Epithelial cell of esophagus (primary cell): ENCODE results near the gene GULP1.

Source experiments
- DNase-seq: peaks from one replicate; pipeline ENCODE4 v3.0.0; 2010; ENCODE audit warnings: low read depth
- H3K4me3 ChIP-seq: 2 replicates; pipeline ENCODE4 v1.5.1; 2011; ENCODE audit warnings: mild to moderate bottlenecking, low read length, control low read depth
- CTCF ChIP-seq: IDR thresholded peaks from 2 replicates; pipeline ENCODE4 v1.5.1; 2011; ENCODE audit warnings: low read depth, mild to moderate bottlenecking, low read length, control low read depth, inconsistent platforms; ENCODE audit not compliant: insufficient read depth; ENCODE audit errors: missing control alignments

GULP1 gene

DNA sequence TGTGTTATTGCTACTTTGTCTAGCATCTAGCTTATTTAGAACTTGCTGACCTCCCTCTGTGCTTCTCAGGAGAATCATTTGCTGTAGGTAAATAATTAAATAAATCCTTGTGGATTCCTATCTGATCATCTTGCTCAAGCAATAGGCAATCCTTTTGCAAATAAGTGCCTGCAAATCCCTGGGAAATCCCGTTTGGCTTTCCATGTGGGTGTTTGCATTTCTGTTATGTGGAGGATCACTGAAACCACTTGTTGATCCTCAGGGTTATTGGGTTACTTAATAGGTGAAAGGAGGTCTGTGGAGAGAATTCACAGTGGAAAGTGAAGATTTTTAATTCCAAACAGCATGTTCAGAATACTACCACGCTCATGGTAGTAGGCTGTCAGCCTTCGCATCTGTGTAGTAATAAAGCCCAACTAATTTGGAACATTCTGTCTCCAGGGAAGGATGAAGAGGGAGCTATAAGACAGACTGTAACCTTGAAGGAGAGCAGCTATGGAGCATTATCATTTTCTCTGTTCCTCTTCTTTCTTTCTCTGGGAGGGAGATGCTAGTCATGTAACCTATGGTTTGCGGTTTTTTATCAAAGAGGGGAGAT lies 72.5 kb downstream of the GULP1 start:
- H3K4me3 ChIP-seq: no peak overlapping the region
- no peak for TF ChIP-seq CTCF
- no peak for DNase-seq

- TF ChIP-seq CTCF: no peak
- DNase-seq: no peak
- no peak overlapping the region for H3K4me3 ChIP-seq
These were observed 73.5 kb downstream of the GULP1 start for GRCh38 chr2:188365058-188365641.

DNA sequence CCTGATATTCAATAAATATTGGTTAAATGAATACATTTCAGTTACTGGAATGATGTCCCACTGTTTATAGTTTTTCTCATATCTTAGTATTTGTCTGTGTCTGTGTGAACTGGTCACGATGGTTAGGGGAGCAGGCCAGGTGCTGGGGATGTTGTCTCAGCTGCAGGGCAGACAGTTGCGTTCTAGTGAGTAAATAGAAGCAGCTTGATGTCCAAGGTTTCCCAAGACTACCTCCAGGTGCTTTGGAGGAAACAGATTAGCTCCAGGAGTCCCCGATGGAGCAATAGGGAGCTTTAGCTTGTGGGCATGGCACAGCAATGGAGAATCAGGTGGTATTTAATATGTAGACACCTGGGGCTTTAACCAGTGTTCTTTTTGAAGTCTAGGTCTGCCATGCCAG lies 75.5 kb downstream of the GULP1 start:
- no peak for TF ChIP-seq CTCF
- H3K4me3 ChIP-seq: no peak overlapping the region
- DNase-seq: no peak

DNA sequence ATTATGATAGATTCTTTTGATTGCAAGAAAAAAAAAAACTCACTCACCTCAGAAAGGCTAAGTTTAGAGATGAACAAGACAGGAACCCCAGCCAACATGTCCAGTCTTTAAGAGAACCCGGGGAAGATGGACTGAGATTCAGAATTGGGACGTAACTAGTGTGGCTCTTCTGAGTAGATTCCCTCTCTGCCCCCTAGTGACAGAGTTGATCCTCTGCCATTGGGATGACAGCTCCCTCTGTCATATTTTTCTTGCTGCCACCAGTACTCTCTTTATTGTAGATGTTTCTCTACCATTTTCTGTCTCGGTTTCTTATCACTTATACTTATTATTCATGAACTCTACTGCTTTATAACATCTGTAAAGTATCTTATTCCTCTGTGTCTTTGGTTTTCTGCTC lies 77.7 kb downstream of the GULP1 start:
- no peak overlapping the region for H3K4me3 ChIP-seq
- peak; percentile 93 for TF ChIP-seq CTCF
- DNase-seq: peak; percentile 60

- no peak overlapping the region for H3K4me3 ChIP-seq
- no peak for TF ChIP-seq CTCF
- no peak for DNase-seq
These were observed 86.8 kb downstream of the GULP1 start for GRCh38 chr2:188378371-188378950.

DNA sequence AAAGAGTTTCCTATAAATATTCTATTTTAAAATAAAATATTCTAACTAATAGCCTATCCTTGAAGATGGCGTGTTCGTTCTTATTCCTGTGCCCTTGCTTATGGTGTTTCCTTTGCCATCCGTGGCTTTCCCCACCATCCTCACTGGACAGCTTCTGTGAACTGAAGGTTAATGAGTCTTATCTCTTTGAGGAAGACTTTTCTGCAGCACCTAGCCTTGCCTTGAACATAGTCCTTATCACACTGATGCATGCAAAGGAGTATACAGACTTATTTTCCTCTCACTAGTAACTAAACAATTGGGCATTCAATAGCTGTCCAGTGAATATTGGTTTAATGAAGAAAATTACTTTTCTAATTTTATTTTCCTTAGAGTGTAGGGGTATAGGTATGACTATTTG lies 88.1 kb downstream of the GULP1 start:
- no peak for TF ChIP-seq CTCF
- DNase-seq: no peak
- no peak overlapping the region for H3K4me3 ChIP-seq

DNA sequence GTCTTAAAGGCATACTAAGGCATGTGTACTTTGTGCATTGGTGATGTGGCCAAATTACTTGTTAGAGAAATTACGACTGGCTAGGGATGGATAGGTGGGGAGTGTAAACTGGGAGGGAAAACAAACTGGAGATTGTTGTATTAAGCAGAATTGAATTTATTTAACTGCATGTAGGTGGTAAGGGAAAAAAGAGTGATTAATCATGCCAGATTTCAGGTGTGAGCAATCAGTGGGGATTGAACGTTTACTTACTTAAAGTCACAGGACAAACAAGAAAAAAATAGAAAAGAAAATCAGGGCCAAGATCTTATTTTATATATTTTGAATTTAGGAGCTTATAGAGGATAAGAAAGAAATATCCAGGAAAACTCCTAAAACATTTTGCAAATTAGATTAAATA lies 88.6 kb downstream of the GULP1 start:
- no peak for TF ChIP-seq CTCF
- peak; percentile 17 for DNase-seq
- no peak overlapping the region for H3K4me3 ChIP-seq
